Measurements from ENCODE around the gene MOB2. TPM values are rescaled to one million over a fixed set of nuclear protein-coding genes. Genes with fewer than 3 reads are reported as not detected.

MOB2 gene
- total and polyA plus RNA-seq, 7 experiments from 2014 or later: 37.6 to 59.8 (median 51.2) TPM

DNA sequence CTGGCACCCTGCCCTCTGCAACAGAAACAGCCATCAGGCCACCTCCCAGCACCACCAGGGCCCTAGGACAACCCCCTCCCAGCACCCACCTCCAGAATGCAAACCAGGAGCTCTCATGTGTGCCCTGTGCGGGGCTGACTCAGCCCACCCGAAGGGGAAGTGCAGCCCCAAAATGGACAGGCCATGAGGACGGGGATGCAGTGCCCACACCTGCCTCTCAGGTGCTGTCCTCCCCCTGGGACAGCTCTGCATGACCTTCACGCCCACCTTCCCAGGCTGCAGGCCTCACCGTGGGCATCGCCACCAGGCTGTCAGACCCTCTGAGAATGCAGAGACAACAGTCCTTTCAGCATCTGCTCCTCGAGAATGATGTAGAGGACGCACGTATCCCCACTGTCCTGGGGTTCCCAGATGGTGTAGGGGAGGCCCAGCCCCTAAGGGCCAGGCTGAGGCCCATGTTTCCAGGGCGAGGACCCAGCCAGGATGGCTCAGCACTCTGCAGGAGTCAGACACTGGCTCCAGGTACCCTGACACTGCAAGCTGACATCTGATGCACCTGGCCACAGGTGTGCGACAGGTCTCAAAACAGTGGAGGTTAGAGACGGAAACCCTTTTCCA lies 13.5 kb downstream of the MOB2 start:
- Mint-ChIP-seq H3K27ac (peak overlapping the region in 1 of 9 donors; percentile 21), H3K4me3 (no peak overlapping the region), H3K36me3 (peaks cover 0 to 36% (median 9%) of the 10 kb centered on the region in 5 donors), H3K27me3 (no peaks in the 10 kb centered on the region), H3K4me1 (no peaks in the 10 kb centered on the region), H3K9me3 (no peaks in the 10 kb centered on the region)
- ChIA-PET POLR2A (no interaction called here), CTCF (no interaction called here)
- Histone ChIP-seq H3K27me3 (ENCODE audit: control insufficient read depth in 2 of 2, insufficient read depth in 2 of 2, low read length in 2 of 2) (no peaks in the 10 kb centered on the region), H3K27ac (ENCODE audit: low read depth, low read length) (no peak overlapping the region), H3K9me3 (ENCODE audit: control insufficient read depth in 2 of 3, low read length in 3 of 3) (no peaks in the 10 kb centered on the region), H3K4me3 (ENCODE audit: low read length) (no peak overlapping the region), H3K4me1 (ENCODE audit: control insufficient read depth in 2 of 2, insufficient read depth in 2 of 2, low read length in 2 of 2) (no peaks in the 10 kb centered on the region), H3K36me3 (ENCODE audit: control insufficient read depth in 2 of 3, insufficient read depth in 3 of 3, low read length in 3 of 3) (peaks cover 0 to 88% (median 8%) of the 10 kb centered on the region in 3 experiments)
- ATAC-seq (no peak), DNase-seq (no peak)
- intact Hi-C loops (cut with micrococcal nuclease): no loop called here

DNA sequence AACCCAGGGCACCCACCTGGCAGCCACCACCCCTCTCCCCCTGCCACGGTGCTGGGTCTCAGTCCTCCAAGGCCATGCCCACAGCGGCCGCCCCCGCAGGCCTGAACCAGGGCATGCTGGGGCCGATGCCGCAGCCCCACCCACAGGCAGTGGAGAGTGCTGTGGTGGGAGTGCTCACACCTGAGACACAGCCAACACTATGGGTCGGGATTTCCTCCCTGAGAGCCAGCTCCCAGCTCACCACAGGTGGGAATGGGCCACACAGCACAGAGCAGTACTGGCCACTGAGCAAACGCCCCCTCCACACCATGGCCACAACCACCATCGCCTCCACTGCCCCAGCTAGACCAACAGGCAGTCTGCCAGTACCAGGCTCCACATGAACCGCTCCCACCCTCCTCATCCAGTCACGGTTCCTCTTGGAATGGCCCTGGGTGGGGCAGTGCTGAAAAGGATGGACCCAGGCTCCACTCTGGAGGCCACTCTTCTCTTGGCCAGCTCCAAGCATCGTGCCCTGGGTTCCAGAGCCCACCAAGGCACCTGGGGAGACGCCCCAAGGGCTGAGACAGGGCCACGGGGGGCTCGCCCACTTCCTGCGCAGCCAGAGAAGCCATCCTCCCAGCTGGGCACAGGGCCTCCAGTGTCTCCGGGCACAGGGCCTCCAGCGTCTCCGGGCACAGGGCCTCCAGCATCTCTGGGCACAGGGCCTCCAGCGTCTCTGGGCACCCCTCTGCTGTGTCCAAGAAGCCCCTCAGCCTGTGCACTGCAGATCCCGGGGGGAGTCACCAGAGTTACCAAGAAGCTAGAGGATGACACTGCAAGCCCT lies 14.2 kb downstream of the MOB2 start:
- DNase-seq (no peak), ATAC-seq (no peak)
- CTCF ChIA-PET: no interaction called here
- peaks cover 0 to 83% (median 7%) of the 10 kb centered on the region in 3 experiments for H3K36me3 ChIP-seq (ENCODE audit: control insufficient read depth in 2 of 3, insufficient read depth in 3 of 3, low read length in 3 of 3)
- H3K4me3 ChIP-seq (ENCODE audit: low read length): no peak overlapping the region
- POLR2A ChIA-PET: no interaction called here
- no peaks in the 10 kb centered on the region for H3K9me3 ChIP-seq (ENCODE audit: control insufficient read depth in 2 of 3, low read length in 3 of 3)
- H3K27me3 Mint-ChIP-seq: no peaks in the 10 kb centered on the region
- no peak overlapping the region for H3K27ac ChIP-seq (ENCODE audit: low read depth, low read length)
- H3K27ac Mint-ChIP-seq: peak overlapping the region in 1 of 9 donors; percentile 62
- H3K4me1 Mint-ChIP-seq: no peaks in the 10 kb centered on the region
- intact Hi-C loops (cut with micrococcal nuclease): no loop called here
- no peak overlapping the region for H3K4me3 Mint-ChIP-seq
- peaks cover 0 to 30% (median 11%) of the 10 kb centered on the region in 5 donors for H3K36me3 Mint-ChIP-seq
- H3K27me3 ChIP-seq (ENCODE audit: control insufficient read depth in 2 of 2, insufficient read depth in 2 of 2, low read length in 2 of 2): no peaks in the 10 kb centered on the region
- H3K4me1 ChIP-seq (ENCODE audit: control insufficient read depth in 2 of 2, insufficient read depth in 2 of 2, low read length in 2 of 2): no peaks in the 10 kb centered on the region
- H3K9me3 Mint-ChIP-seq: peaks cover 0 to under 1% (median 0%) of the 10 kb centered on the region in 11 donors

GRCh38 chr11:1471736-1472135 lies 14.8 kb downstream of the MOB2 start:
- ATAC-seq (no peak), DNase-seq (no peak)
- no peak overlapping the region for H3K4me3 ChIP-seq (ENCODE audit: low read length)
- peaks cover 0 to 79% (median 5%) of the 10 kb centered on the region in 3 experiments for H3K36me3 ChIP-seq (ENCODE audit: control insufficient read depth in 2 of 3, insufficient read depth in 3 of 3, low read length in 3 of 3)
- no peaks in the 10 kb centered on the region for H3K9me3 ChIP-seq (ENCODE audit: control insufficient read depth in 2 of 3, low read length in 3 of 3)
- no peak overlapping the region for H3K4me3 Mint-ChIP-seq
- H3K27me3 ChIP-seq (ENCODE audit: control insufficient read depth in 2 of 2, insufficient read depth in 2 of 2, low read length in 2 of 2): no peaks in the 10 kb centered on the region
- no peaks in the 10 kb centered on the region for H3K4me1 Mint-ChIP-seq
- POLR2A ChIA-PET: no interaction called here
- no peak overlapping the region for H3K27ac ChIP-seq (ENCODE audit: low read depth, low read length)
- intact Hi-C loops (cut with micrococcal nuclease): no loop called here
- peaks cover 0 to 2% (median 0%) of the 10 kb centered on the region in 11 donors for H3K9me3 Mint-ChIP-seq
- H3K4me1 ChIP-seq (ENCODE audit: control insufficient read depth in 2 of 2, insufficient read depth in 2 of 2, low read length in 2 of 2): no peaks in the 10 kb centered on the region
- H3K27me3 Mint-ChIP-seq: no peaks in the 10 kb centered on the region
- no peak overlapping the region for H3K27ac Mint-ChIP-seq
- peaks cover 0 to 31% (median 17%) of the 10 kb centered on the region in 5 donors for H3K36me3 Mint-ChIP-seq
- CTCF ChIA-PET: no interaction called here

DNA sequence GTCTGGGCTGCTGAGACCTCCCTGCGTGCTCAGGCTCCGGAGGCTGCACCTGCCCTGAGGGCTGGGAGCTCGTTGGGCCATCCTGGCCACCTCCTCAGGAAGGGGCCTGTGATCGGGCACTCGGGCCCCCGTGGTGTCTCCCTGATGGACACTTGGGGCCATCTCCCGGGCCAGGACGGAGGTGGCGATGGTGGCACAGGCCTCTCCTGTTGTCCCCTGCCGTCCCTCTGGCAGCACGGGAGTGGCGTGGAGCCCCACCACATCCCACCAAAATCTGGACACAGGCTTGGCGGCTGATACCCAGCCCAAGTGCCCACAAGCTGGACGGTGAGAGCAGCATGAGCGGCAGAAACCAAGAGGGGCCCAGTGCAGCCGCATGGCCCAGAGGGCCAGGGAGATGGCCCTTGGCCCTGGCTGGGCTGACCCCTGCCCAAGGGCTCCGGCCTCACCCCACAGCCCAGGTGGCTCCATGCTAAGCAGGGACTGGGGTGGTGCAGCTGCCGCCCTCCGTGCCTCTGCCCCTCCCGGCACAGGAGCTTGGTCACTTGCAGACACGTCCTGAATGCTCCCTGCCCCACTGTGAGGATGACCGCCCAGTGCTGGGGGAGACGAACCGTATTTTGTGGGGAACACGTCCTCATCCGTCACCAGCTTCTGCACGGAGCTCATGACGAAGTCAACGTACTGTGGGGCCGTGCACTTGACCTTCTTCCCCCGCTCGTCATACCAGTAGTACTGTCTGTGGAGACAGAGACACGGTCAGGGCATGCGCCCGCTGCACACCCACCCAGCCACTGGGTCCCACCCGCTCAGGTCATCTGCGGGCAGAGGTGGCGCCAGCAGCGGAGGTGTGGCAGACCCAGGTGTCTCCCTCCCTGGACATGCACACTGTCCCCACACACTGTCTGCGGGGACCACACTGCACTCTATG lies 15.6 kb downstream of the MOB2 start:
- POLR2A ChIA-PET: no interaction called here
- no peaks in the 10 kb centered on the region for H3K4me1 ChIP-seq (ENCODE audit: control insufficient read depth in 2 of 2, insufficient read depth in 2 of 2, low read length in 2 of 2)
- no peaks in the 10 kb centered on the region for H3K27me3 Mint-ChIP-seq
- no peak overlapping the region for H3K27ac Mint-ChIP-seq
- H3K4me3 Mint-ChIP-seq: no peak overlapping the region
- peaks cover 0 to 73% (median 0%) of the 10 kb centered on the region in 3 experiments for H3K36me3 ChIP-seq (ENCODE audit: control insufficient read depth in 2 of 3, insufficient read depth in 3 of 3, low read length in 3 of 3)
- H3K36me3 Mint-ChIP-seq: peaks cover 0 to 31% (median 14%) of the 10 kb centered on the region in 5 donors
- H3K4me3 ChIP-seq (ENCODE audit: low read length): no peak overlapping the region
- no peaks in the 10 kb centered on the region for H3K9me3 ChIP-seq (ENCODE audit: control insufficient read depth in 2 of 3, low read length in 3 of 3)
- no peak overlapping the region for H3K27ac ChIP-seq (ENCODE audit: low read depth, low read length)
- intact Hi-C loops (cut with micrococcal nuclease): no loop called here
- CTCF ChIA-PET: no interaction called here
- peaks cover 0 to 2% (median 0%) of the 10 kb centered on the region in 11 donors for H3K9me3 Mint-ChIP-seq
- no peaks in the 10 kb centered on the region for H3K4me1 Mint-ChIP-seq
- ATAC-seq: no peak
- DNase-seq: no peak
- H3K27me3 ChIP-seq (ENCODE audit: control insufficient read depth in 2 of 2, insufficient read depth in 2 of 2, low read length in 2 of 2): no peaks in the 10 kb centered on the region

DNA sequence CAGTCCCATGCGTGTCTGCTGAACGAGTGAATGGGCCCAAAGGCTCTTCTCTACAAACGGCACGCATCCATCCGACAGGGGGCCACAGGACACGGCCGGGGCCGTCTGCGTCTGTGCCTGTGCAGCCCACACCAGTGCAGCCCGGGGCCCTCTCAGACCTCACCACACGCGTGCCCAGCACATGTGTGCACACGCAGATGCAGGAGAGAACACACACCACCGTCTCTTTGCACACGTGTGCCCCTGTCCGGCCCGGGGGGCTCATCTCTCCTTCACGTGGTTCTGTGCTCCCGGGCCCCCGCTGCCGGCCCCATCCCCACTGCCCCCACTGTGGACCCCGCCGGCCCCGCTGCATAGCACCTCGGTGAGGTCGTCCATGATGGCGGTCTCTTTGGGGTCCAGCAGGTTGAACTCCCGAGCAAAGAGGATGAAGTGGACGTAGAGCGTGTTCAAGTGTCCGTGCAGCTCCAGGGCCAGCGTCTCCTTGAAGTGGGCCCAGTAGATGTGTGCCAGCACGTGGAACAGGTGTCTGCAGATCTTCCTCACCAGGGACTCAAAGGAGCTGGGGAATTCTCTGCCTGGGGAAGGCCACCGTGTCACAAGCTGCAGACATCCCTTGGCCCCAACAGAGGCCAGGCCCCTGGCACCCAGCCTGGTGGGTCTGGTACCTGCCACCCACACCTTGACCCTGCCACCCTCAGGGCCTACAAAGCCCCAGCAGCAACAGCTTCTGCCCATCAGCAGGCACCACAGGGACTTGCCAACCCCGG lies 16.5 kb downstream of the MOB2 start:
- intact Hi-C loops (cut with micrococcal nuclease): no loop called here
- no peaks in the 10 kb centered on the region for H3K27me3 Mint-ChIP-seq
- no peaks in the 10 kb centered on the region for H3K4me1 Mint-ChIP-seq

DNA sequence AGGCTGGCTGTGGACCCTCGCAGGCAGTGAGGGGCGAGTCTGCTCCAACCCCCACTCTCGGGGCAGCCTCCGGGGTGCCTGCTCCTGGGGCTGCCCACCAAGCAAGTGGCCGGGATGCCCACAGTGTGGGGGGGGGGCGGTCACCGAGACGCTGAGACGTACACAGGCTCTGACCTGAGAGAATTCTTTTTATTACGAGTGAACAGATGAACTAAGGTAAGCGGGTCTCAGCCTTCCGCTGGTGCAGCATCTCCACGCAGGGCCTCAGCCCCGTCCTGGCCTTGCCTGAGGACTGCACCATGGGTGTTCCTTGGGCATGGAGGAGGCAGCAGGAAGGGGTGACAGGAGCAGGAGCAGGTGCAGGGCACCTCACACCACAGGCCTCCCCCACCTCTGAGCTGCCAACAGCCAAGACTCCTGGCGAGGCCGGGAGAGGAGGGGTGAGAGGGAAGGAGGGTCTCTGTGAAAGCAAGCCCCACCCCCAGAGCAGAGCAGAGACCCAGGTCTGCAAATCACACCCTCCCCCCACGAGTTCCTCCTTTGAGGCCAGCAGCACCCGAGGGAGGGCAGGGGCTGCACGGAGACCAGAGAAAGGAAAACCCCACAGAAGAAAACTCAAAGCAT lies 17.2 kb downstream of the MOB2 start:
- peaks cover 0 to 57% (median 0%) of the 10 kb centered on the region in 3 experiments for H3K36me3 ChIP-seq (ENCODE audit: control insufficient read depth in 2 of 3, insufficient read depth in 3 of 3, low read length in 3 of 3)
- Mint-ChIP-seq H3K4me1 (no peaks in the 10 kb centered on the region), H3K9me3 (peaks cover 0 to 3% (median 0%) of the 10 kb centered on the region in 11 donors), H3K27me3 (no peaks in the 10 kb centered on the region), H3K36me3 (peaks cover 3 to 27% (median 20%) of the 10 kb centered on the region in 5 donors), H3K27ac (no peak overlapping the region), H3K4me3 (no peak overlapping the region)
- POLR2A ChIA-PET: no interaction called here
- no peaks in the 10 kb centered on the region for H3K4me1 ChIP-seq (ENCODE audit: control insufficient read depth in 2 of 2, insufficient read depth in 2 of 2, low read length in 2 of 2)
- no peak overlapping the region for H3K4me3 ChIP-seq (ENCODE audit: low read length)
- CTCF ChIA-PET: no interaction called here
- DNase-seq: no peak
- no peak overlapping the region for H3K27ac ChIP-seq (ENCODE audit: low read depth, low read length)
- peaks cover 0 to 5% (median 0%) of the 10 kb centered on the region in 3 experiments for H3K9me3 ChIP-seq (ENCODE audit: control insufficient read depth in 2 of 3, low read length in 3 of 3)
- intact Hi-C loops (cut with micrococcal nuclease): no loop called here
- no peak for ATAC-seq
- H3K27me3 ChIP-seq (ENCODE audit: control insufficient read depth in 2 of 2, insufficient read depth in 2 of 2, low read length in 2 of 2): no peaks in the 10 kb centered on the region

More for the DNA sequence above, 16.5 kb downstream of the MOB2 start:
- H3K27ac Mint-ChIP-seq: no peak overlapping the region
- DNase-seq: no peak
- H3K4me3 Mint-ChIP-seq: no peak overlapping the region
- no peak for ATAC-seq
- Histone ChIP-seq H3K4me3 (ENCODE audit: low read length) (no peak overlapping the region), H3K27me3 (ENCODE audit: control insufficient read depth in 2 of 2, insufficient read depth in 2 of 2, low read length in 2 of 2) (no peaks in the 10 kb centered on the region), H3K36me3 (ENCODE audit: control insufficient read depth in 2 of 3, insufficient read depth in 3 of 3, low read length in 3 of 3) (peaks cover 0 to 64% (median 0%) of the 10 kb centered on the region in 3 experiments), H3K27ac (ENCODE audit: low read depth, low read length) (no peak overlapping the region), H3K4me1 (ENCODE audit: control insufficient read depth in 2 of 2, insufficient read depth in 2 of 2, low read length in 2 of 2) (no peaks in the 10 kb centered on the region), H3K9me3 (ENCODE audit: control insufficient read depth in 2 of 3, low read length in 3 of 3) (no peaks in the 10 kb centered on the region)
- H3K36me3 Mint-ChIP-seq: peaks cover 3 to 32% (median 20%) of the 10 kb centered on the region in 5 donors
- CTCF ChIA-PET: no interaction called here
- POLR2A ChIA-PET: no interaction called here
- H3K9me3 Mint-ChIP-seq: peaks cover 0 to 3% (median 0%) of the 10 kb centered on the region in 11 donors
